ENCODE data around the gene NFIB.

Gene NFIB

DNA sequence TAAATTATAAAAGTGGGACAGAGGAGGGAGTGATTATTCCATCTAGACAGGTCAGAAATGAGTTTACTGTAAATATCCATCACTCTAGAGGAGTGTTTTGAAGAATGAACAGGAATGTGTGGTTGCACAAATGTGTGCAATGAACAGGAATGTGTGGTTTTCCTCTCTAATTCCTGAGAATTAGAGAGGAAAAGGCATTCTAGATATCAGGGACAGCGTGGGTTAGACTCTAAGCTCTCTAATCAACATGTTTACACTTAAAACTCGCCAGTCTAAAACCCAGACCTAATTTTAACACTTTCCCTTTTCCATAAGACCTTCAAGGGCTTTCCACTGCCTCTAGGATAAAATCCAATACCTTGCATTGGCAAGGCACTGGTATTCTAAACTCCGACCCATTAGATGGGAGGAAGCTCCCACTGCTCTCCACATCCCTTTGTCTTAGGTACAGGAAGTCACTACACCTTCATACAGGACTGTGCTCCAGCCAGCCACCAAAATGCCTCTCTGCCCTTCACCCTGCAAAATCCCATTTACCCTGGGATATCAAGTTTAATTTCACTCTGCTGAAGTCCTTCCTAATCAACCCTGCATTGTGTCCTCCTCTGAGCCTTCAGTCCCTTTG, 67.9 kb downstream of the NFIB start:
- no peak for DNase-seq
- Histone ChIP-seq H3K27me3 (ENCODE audit: insufficient read depth, low read depth, severe bottlenecking) (no peaks in the 10 kb centered on the region), H3K9me3 (ENCODE audit: severe bottlenecking) (no peaks in the 10 kb centered on the region), H3K27ac (no peak overlapping the region), H3K36me3 (no peaks in the 10 kb centered on the region), H3K4me3 (ENCODE audit: low read depth, low read length) (no peak overlapping the region)
- no peak for TF ChIP-seq CTCF (IDR thresholded peaks at IDR 0.05; ENCODE audit: low read depth, low read length)

DNA sequence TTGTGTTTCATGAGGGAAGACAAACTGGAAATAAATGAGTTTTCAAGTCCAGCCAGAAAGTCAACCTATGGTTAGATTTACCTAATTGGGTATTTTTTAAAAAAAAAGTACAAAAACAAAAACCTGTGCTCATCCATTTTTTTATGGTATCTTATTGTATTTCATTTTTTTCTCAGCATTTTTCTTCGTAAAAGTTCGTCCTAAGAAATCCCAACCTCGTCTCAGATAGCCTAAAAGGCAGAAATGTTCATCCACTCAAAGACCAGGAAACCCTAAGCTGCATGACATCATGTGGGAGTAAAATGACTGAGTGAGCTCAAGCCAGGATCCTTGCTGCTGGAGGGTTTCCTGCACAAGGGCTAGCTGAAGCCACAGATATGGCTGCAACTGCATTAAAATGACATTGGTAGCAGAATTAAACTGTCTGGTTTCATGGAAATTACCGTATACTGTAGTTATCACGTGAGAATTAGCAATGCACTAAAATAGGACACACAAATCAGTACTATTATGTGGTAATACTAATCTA, 70.4 kb downstream of the NFIB start:
- Histone ChIP-seq H3K27me3 (ENCODE audit: insufficient read depth, low read depth, severe bottlenecking) (no peaks in the 10 kb centered on the region), H3K36me3 (no peaks in the 10 kb centered on the region), H3K9me3 (ENCODE audit: severe bottlenecking) (no peaks in the 10 kb centered on the region), H3K4me3 (ENCODE audit: low read depth, low read length) (no peak overlapping the region), H3K27ac (no peak overlapping the region)
- no peak for TF ChIP-seq CTCF (IDR thresholded peaks at IDR 0.05; ENCODE audit: low read depth, low read length)
- DNase-seq: no peak

GRCh38 chr9:14242150-14242805, 71.7 kb downstream of the NFIB start:
- Histone ChIP-seq H3K9me3 (ENCODE audit: severe bottlenecking) (no peaks in the 10 kb centered on the region), H3K27me3 (ENCODE audit: insufficient read depth, low read depth, severe bottlenecking) (no peaks in the 10 kb centered on the region), H3K36me3 (no peaks in the 10 kb centered on the region), H3K27ac (no peak overlapping the region), H3K4me3 (ENCODE audit: low read depth, low read length) (no peak overlapping the region)
- no peak for DNase-seq
- no peak for TF ChIP-seq CTCF (IDR thresholded peaks at IDR 0.05; ENCODE audit: low read depth, low read length)

DNA sequence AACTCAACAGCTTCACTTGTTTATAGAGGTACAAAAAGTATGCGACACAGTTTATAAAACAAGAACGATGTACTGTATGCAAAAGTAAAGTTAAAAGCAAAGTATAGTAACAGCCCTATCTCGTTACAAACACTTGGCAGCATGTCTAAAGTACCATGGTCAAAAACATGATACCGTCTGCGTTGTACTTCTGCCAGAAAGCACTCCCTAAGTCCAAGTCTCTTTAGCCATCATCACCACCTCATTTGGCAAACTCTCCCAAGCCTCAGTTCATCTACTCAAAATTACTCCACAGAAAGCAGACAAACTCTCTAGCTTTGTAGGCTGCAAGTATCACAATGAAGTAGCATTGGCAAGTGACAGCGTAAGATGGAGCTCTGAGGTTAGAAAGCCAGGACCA, 73.4 kb downstream of the NFIB start:
- Histone ChIP-seq H3K27ac (no peak overlapping the region), H3K27me3 (ENCODE audit: insufficient read depth, low read depth, severe bottlenecking) (no peaks in the 10 kb centered on the region), H3K36me3 (no peaks in the 10 kb centered on the region), H3K9me3 (ENCODE audit: severe bottlenecking) (no peaks in the 10 kb centered on the region), H3K4me3 (ENCODE audit: low read depth, low read length) (no peak overlapping the region)
- no peak for DNase-seq
- TF ChIP-seq CTCF (IDR thresholded peaks at IDR 0.05; ENCODE audit: low read depth, low read length): no peak

DNA sequence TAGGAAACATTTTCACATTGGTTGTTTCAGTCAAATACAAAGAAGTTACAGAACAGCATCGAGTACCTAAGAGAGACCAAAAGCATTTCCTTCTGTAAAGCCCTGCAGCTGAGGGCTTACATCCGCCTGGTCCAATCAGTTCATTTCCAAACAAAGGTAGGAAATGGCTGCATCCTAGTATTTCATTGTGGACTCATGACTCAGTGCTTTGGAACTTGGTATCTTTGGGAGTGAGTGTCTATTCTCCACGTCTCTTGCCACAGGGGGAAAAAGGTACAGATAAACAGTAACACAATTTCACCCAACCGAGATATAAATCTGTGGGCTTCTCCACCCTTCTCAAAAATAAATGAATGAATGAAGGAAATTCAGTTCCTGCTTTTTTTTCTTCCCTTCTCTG, 75.4 kb downstream of the NFIB start:
- Histone ChIP-seq H3K27me3 (ENCODE audit: insufficient read depth, low read depth, severe bottlenecking) (no peaks in the 10 kb centered on the region), H3K4me3 (ENCODE audit: low read depth, low read length) (no peak overlapping the region), H3K36me3 (no peaks in the 10 kb centered on the region), H3K9me3 (ENCODE audit: severe bottlenecking) (no peaks in the 10 kb centered on the region), H3K27ac (no peak overlapping the region)
- no peak for DNase-seq
- TF ChIP-seq CTCF (IDR thresholded peaks at IDR 0.05; ENCODE audit: low read depth, low read length): no peak

All from WERI-Rb-1 (cell line).